Posterior cingulate gyrus (tissue), 11 donors: ENCODE measurements around the gene PRMT2.
A peak's percentile ranks its signal among the peaks of the same experiment; 100 is the strongest.
"Not testable (repeated sequence)": the region's sequence is repeated elsewhere in the genome, so short reads cannot be mapped to it uniquely, and the experiment has no call there.

ENCODE experiments used
- DNase-seq, 10 donors: peaks; one replicate each; pipeline versions ENCODE4 v3.0.0 to v3.0.0-alpha.2; 2020 to 2021; ENCODE audit warnings: mixed read lengths in 3 of 10
- intact Hi-C: fragments of 100-400 bp; cut with DNase I; formaldehyde crosslinking; loops from one replicate; pipeline ENCODE4 v1.15.1; 2023

Gene PRMT2

DNA sequence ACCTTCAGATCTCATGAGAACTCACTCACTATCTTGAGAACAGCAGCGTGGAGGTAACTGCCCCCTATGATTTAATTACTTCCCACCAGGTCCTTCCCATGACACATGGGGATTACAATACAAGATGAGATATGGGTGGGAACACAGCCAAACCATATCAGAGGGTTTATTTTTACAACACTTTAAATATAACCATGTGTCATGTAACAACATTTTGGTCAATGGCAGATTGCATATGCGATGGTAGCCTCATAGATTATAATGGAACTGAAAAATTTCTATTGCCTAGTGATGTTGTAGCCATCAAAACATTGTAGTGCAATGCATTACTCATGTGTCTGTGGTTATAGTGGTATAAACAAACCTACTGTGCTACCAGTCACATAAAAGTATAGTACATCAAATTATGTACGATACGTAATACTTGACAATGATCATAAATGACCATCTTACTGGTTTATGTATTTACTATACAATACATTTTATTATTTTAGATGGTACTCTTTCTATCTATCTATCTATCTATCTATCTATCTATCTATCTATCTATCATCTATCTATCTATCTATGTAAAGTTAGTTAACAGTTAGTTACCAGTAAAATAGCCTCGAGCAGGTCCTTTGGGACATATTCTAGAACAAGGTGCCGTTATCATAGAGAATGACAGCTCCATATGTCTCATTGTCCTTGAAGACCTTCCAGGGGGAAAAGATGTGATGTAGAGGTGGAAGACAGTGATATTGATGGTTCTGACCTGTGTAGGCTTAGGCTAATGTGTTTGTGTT is 18.0 kb upstream of the PRMT2 start:
- intact Hi-C loops, result no loop called here
- DNase-seq, result no peak

DNA sequence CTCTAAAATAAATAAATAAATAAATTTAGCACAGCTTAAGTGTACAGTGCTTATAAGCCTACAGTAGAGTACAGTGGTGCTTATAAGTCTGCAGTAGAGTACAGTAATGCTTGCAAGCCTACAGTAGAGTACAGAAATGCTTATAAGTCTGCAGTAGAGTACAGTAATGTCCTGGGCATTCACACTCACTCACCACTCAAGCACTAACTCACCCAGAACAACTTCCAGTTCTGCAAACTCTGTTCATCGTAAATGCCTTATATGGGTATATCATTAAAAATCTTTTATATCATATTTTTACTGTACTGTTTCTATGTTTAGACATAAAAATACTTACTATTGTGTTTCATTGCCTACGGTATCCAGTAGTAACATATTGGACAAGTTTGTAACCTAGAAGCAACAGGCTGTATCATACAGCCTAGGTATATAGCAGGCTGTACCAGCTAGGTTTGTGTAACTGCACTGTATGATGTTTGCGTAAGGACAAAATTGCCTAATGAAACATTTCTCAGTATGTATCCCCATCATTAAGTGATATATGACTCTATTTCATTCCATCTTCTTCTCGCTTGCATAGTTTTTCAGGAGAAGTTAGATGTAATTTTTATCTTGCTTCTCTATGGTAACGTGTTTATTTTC is 16.6 kb upstream of the PRMT2 start:
- DNase-seq, result no peak
- intact Hi-C loops, result no loop called here

DNA sequence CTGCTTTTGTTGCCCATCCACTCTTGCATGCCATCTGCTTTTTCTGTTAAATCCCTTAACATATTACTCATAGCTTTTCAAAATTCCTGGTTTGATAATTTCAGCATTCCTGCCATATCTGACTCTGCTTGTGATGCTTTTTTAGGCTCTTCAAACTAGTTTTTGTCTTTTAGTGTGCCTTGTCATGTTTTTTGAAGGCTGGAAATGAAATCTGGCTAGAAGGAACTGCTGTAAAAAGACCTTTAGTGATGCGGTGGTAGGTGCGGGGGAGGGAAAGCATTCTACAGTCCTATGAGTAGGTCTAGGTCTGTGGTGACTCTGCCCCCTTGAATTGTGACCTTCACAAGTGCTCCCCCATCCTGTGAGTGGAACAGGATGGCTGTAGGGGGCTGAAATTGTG is 15.6 kb upstream of the PRMT2 start:
- no peak for DNase-seq
- intact Hi-C loops, result no loop called here

- intact Hi-C loops, result no loop called here
- DNase-seq, result peak in 3 of 10 donors; percentile 11 to 69 (median 39)
These were observed 14.6 kb upstream of the PRMT2 start for GRCh38 chr21:46620846-46621245.

- intact Hi-C loops, result no loop called here
- DNase-seq, result peak; percentile 61 to 97 (median 82)
These were observed 13.9 kb upstream of the PRMT2 start for GRCh38 chr21:46621457-46622182.

DNA sequence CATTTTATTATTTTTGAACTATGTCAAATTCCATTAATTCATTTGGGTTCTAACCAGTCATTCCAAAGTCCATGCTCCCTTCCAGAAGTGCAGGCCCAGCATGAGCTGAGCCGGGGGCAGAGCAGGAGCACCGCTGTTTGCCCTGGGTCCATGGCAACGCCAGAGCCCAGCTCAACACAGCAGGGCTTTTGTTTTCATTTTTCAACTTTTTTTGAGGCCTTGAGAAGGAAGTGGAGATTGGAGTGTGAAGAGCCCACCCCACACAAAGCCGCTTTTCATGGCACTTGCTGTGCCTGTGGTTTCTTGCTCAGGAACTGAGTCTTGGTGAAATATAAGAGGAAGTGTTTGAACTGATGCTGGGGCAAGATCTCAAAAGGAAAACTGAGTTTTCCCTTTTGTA is 13.2 kb upstream of the PRMT2 start:
- intact Hi-C loops, result no loop called here
- DNase-seq, result peak; percentile 53 to 95 (median 65)

- intact Hi-C loops, result no loop called here
- peak in 4 of 10 donors; percentile 44 to 87 (median 64) for DNase-seq
These were observed 11.4 kb upstream of the PRMT2 start for GRCh38 chr21:46624050-46624449.

DNA sequence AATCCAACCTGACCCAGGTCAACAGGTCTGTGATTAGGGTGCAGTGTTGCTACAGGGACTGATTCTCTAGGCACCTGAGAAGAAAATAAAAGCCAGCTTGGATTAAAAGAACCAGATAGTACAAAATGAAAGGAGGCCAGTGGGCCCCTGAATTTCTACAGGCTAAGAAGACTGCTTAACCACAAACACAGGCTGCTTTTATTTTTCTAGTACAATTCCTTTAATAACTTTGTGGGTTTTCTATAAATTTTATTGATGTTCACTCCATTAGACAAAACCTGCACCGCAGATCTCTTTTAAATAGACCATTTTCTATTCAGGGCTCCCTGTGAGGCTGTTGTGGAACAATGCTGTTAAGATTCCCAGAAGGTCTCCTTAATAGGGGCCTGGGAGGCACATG is 9.7 kb upstream of the PRMT2 start:
- no peak for DNase-seq
- intact Hi-C loops, result no loop called here

- no peak for DNase-seq
- intact Hi-C loops, result no loop called here
These were observed 8.9 kb upstream of the PRMT2 start for GRCh38 chr21:46626536-46626935.

- intact Hi-C loops, result no loop called here
These were observed 8.4 kb upstream of the PRMT2 start for GRCh38 chr21:46626975-46627501.

DNA sequence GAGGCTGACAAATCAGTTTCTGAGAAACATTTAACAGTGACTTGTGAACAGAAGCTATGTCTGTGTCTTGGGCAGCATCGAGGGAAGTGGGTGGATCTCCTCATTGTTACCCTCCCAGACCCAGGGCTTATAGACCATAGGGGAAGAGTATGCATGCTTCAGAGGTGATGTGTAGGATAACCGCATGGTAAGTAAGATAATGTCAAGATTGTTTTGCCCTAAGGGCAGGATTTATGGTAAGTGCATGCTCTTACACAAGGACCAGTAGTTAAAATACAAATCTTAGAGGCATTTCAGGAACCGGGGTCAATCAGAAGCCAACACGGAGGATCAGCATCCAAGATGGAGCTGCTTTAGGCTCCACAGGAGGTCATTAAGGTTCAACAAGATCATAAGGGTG is 7.7 kb upstream of the PRMT2 start:
- intact Hi-C loops, result no loop called here
- DNase-seq, result no peak

More at GRCh38 chr21:46626975-46627501, 8.4 kb upstream of the PRMT2 start:
- DNase-seq, result no peak

GRCh38 chr21:46628868-46629267 is 6.6 kb upstream of the PRMT2 start:
- intact Hi-C loops, result no loop called here
- DNase-seq, result no peak

DNA sequence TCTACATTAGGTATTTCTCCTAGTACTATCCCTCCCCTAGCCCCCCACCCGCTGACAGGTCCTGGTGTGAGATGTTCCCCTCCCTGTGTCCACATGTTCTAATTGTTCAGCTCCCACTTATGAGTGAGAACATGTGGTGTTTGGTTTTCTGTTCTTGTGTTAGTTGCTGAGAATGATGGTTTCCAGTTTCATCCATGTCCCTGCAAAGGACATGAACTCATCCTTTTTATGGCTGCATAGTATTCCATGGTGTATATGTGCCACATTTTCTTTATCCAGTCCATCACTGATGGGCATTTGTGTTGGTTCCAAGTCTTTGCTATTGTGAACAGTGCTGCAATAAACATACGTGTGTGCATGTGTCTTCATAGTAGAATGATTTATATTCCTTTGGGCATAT is 4.6 kb upstream of the PRMT2 start:
- DNase-seq, intact Hi-C loops: not testable (repeated sequence)

DNA sequence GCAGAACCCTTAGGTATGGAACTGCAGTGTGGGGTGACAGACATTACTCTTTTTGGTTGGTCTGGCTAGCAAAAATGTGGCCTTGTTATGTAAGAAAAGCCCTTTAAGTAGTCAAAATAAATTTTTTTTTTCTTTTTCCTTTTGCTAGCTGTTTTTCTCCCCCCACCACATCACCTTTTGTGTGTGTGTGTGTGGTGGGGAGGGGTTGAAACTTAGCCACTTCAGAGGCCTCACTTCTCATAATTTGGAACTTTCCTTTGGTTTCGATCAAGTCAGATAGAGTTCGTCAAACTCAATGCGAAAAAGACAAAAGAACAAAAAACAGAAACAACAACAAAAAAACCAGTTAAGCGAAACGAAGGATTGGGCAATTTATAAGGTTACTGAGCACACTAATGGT is 1.9 kb upstream of the PRMT2 start:
- no peak for DNase-seq
- intact Hi-C loops, result no loop called here

DNA sequence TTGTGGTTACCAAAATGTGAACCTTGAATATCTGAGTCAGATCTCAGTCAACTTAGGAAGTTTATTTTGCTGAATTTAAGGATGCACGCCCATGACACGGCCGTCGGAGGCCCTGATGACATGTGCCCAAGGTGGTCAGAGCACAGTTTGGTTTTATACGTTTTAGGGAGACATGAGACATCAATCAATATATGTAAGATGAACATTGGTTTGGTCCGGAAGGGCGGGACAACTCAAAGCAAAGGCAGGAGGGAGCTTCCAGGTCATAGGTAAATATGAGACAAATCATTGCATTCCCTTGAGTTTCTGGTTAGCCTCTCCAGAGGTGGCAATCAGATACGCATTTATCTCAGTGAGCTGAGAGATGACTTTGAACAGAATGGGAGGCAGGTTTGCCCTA is 1.0 kb upstream of the PRMT2 start:
- DNase-seq, result no peak

GRCh38 chr21:46634966-46635323 is 529 bp upstream of the PRMT2 start:
- peak in 6 of 10 donors; percentile 65 to 97 (median 77) for DNase-seq
- intact Hi-C loops, result no loop called here

More for the DNA sequence above, 1.0 kb upstream of the PRMT2 start:
- intact Hi-C loops, result no loop called here

DNA sequence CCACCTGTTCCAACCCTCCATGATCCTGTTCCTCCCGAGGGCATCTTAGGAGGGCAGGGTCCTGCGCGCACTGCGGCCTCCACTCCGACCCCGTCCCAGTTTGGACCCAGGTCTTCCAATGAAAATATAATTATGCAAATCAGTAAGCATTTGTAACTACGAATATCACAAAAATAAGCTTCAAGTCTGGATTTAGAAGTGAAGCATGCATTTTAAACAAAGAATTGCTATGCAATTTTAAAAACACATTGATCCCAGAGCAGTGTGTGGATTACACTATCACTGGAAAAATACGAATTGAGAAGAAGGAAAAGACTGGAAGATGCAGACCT is 673 bp downstream of the PRMT2 start:
- intact Hi-C loops, result no loop called here
- no peak for DNase-seq

GRCh38 chr21:46636550-46637285 is 1.2 kb downstream of the PRMT2 start:
- intact Hi-C loops, result no loop called here
- DNase-seq, result no peak

GRCh38 chr21:46637952-46638746 is 2.7 kb downstream of the PRMT2 start:
- DNase-seq, result no peak
- intact Hi-C loops, result no loop called here
